Activated naive CD4-positive, alpha-beta T cell treated with anti-CD3 and anti-CD28 coated beads for 36 hours (primary cell): Measurements from ENCODE around the gene SLC9A7. TPM values are rescaled to one million over a fixed set of nuclear protein-coding genes. Genes with fewer than 3 reads are reported as not detected.

Source experiments
- CTCF ChIA-PET: fragments of 350-600 bp; sonication (Branson Sonifier 250); formaldehyde crosslinking; loops from one replicate; lab custom pipeline; 2021; ENCODE audit warnings: antibody characterized with exemption; lab: Charles Lee
- DNase-seq: peaks from one replicate; pipeline ENCODE4 v3.0.0-alpha.2; 2020
- H3K27ac Mint-ChIP-seq: one replicate; pipeline ENCODE4 v1.8.0; 2021; ENCODE audit warnings: mild to moderate bottlenecking, mixed read lengths
- H3K27me3 Mint-ChIP-seq: one replicate; pipeline ENCODE4 v1.8.0; 2021; ENCODE audit warnings: low read depth, mixed read lengths
- H3K36me3 Mint-ChIP-seq: one replicate; pipeline ENCODE4 v1.8.0; 2021; ENCODE audit warnings: low read depth, mixed read lengths
- H3K4me1 Mint-ChIP-seq: one replicate; pipeline ENCODE4 v1.8.0; 2021; ENCODE audit warnings: low read depth, mixed read lengths
- H3K4me3 Mint-ChIP-seq: one replicate; pipeline ENCODE4 v1.8.0; 2021; ENCODE audit warnings: mild to moderate bottlenecking, moderate library complexity, mixed read lengths
- H3K9me3 Mint-ChIP-seq: one replicate; pipeline ENCODE4 v1.8.0; 2021; ENCODE audit warnings: mixed read lengths
- intact Hi-C: fragments of 100-400 bp; cut with micrococcal nuclease; formaldehyde crosslinking; loops from one replicate; pipeline ENCODE4 v1.15.1; 2023
- total RNA-seq, 2 experiments: library from RNA; stranded (reverse); gene quantifications; one replicate each; pipeline ENCODE4 v1.2.3, GENCODE V29; 2021

The SLC9A7 gene
- total RNA-seq, 2 experiments from 2014 or later = 10.1 to 11.1 TPM

DNA sequence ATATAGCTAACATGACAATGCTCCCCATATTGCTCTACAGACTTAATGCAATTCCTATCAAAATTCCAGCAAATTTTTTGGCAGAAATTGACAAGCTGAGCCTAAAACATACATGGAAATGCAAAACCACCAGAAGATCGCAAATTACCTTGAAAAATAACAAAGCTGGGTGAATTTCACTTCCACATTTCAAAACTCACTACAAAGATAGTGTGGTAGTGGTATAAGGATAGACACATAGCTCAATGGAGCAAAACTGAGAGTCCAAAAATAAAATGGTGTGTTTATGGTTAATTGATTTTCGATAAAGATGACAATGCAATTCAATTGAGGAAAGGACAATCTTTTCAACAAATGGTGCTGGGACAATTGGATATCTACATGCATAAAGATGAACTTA is 65.8 kb downstream of the SLC9A7 start:
- no peaks in the 10 kb centered on the region for H3K9me3 Mint-ChIP-seq
- no peak for DNase-seq
- CTCF ChIA-PET = interaction anchor here (0.9 kb wide), 1 partner anchor 51 kb away, joined by 3 read pairs; no protein-coding TSS in a partner anchor
- no peak overlapping the region for H3K27ac Mint-ChIP-seq
- H3K36me3 Mint-ChIP-seq = no peaks in the 10 kb centered on the region
- H3K27me3 Mint-ChIP-seq = no peaks in the 10 kb centered on the region
- peaks cover 1% of the 10 kb centered on the region for H3K4me1 Mint-ChIP-seq
- H3K4me3 Mint-ChIP-seq = no peak overlapping the region
- intact Hi-C loops = no loop called here

DNA sequence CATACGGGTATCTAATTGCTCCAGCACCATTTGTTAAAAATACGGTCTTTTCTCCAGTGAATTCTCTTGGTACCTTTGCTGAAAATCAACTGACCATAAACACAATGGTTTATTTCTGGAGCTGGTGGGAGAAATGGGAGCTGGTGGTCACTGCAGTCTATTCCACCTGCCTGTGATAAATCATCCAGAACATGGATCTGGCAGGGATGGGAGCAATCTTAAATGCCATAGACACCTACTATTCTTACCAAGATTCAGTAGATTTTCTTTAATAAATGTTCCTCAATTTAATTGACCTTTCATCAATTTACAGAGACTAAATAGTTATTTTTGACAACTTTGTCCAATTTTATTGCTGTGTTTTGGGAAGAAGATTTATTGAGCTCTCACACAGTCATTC is 68.1 kb downstream of the SLC9A7 start:
- H3K9me3 Mint-ChIP-seq = no peaks in the 10 kb centered on the region
- no peak overlapping the region for H3K4me3 Mint-ChIP-seq
- H3K4me1 Mint-ChIP-seq = peaks cover 5% of the 10 kb centered on the region
- intact Hi-C loops = no loop called here
- CTCF ChIA-PET = no interaction called here
- DNase-seq = no peak
- H3K36me3 Mint-ChIP-seq = no peaks in the 10 kb centered on the region
- no peaks in the 10 kb centered on the region for H3K27me3 Mint-ChIP-seq
- no peak overlapping the region for H3K27ac Mint-ChIP-seq

- Mint-ChIP-seq H3K9me3 (no peaks in the 10 kb centered on the region), H3K36me3 (no peaks in the 10 kb centered on the region), H3K4me1 (peaks cover 12% of the 10 kb centered on the region), H3K4me3 (no peak overlapping the region), H3K27ac (no peak overlapping the region), H3K27me3 (no peaks in the 10 kb centered on the region)
- CTCF ChIA-PET = interaction anchor here (0.8 to 1.4 kb wide), 3 partner anchors 53 to 279 kb away, joined by 3 to 4 read pairs (median 3); no protein-coding TSS in a partner anchor
- intact Hi-C loops = loop anchor here (2.0 kb wide), 1 partner anchor 115 kb away; the partner anchor contains the start of gene CHST7
- DNase-seq = no peak
Measured at GRCh38 chrX:46687619-46688018, 71.3 kb downstream of the SLC9A7 start.

GRCh38 chrX:46686003-46686645 is 72.8 kb downstream of the SLC9A7 start:
- H3K36me3 Mint-ChIP-seq = peaks cover 2% of the 10 kb centered on the region
- peak; percentile 62 for DNase-seq
- intact Hi-C loops = loop anchor here (1.0 to 2.0 kb wide), 2 partner anchors 44 to 113 kb away; partner anchors contain the start of gene CHST7
- no peaks in the 10 kb centered on the region for H3K9me3 Mint-ChIP-seq
- no peaks in the 10 kb centered on the region for H3K27me3 Mint-ChIP-seq
- H3K4me1 Mint-ChIP-seq = peaks cover 12% of the 10 kb centered on the region
- no peak overlapping the region for H3K4me3 Mint-ChIP-seq
- H3K27ac Mint-ChIP-seq = no peak overlapping the region
- CTCF ChIA-PET = interaction anchor here (0.8 to 1.4 kb wide), 5 partner anchors 10 to 113 kb away, joined by 3 to 5 read pairs (median 4); no protein-coding TSS in a partner anchor

- intact Hi-C loops = no loop called here
- DNase-seq = no peak
- Mint-ChIP-seq H3K4me1 (peaks cover 11% of the 10 kb centered on the region), H3K27me3 (no peaks in the 10 kb centered on the region), H3K9me3 (no peaks in the 10 kb centered on the region), H3K27ac (no peak overlapping the region), H3K4me3 (no peak overlapping the region), H3K36me3 (peaks cover 2% of the 10 kb centered on the region)
- CTCF ChIA-PET = interaction anchor here (0.6 kb wide), 1 partner anchor 34 kb away, joined by 3 read pairs; no protein-coding TSS in a partner anchor
Measured at GRCh38 chrX:46683048-46683447, 75.9 kb downstream of the SLC9A7 start.

DNA sequence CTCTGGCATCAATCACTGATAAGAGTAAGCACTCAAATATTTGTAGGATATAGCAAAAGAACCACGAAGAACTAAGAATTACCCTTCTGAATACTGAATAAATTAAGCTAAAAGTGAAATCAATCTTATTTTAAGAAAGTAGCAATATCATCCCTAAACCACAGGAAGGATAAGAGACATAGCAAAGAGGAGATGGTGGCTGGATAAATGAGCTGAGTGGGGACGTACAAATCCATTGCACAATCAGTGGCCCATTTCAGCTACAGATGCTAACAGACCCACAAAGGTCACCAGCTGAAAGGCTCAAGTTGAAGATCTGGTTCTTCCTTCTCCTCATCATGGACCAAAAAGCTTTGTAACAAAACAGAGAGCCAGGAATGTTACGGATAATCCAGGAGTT is 77.1 kb downstream of the SLC9A7 start:
- no peak for DNase-seq
- intact Hi-C loops = no loop called here
- CTCF ChIA-PET = no interaction called here
- H3K27me3 Mint-ChIP-seq = no peaks in the 10 kb centered on the region
- no peak overlapping the region for H3K4me3 Mint-ChIP-seq
- no peaks in the 10 kb centered on the region for H3K9me3 Mint-ChIP-seq
- peaks cover 2% of the 10 kb centered on the region for H3K36me3 Mint-ChIP-seq
- H3K27ac Mint-ChIP-seq = no peak overlapping the region
- H3K4me1 Mint-ChIP-seq = peaks cover 11% of the 10 kb centered on the region

DNA sequence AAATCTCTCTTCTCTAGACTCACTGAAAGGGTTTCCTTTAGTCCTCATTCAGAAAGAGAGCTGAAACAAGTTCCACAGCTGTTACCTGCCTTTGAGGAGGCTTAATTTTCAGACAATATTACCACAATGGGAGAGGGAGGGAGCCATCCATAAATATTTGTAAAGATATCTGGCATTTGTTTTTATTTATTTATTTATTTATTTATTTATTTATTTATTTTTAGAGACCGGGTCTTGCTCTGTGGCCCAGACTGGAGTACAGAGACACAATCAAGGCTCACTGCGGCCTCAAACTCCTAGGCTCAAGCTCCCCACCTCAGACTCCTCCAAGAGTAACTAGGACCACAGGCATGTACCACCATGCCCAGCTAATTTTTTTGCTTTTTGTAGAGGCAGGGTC is 80.7 kb downstream of the SLC9A7 start:
- Mint-ChIP-seq H3K4me3 (no peak overlapping the region), H3K27me3 (no peaks in the 10 kb centered on the region), H3K27ac (no peak overlapping the region), H3K4me1 (peaks cover 5% of the 10 kb centered on the region), H3K9me3 (no peaks in the 10 kb centered on the region), H3K36me3 (peaks cover 2% of the 10 kb centered on the region)
- CTCF ChIA-PET = interaction anchor here (0.6 kb wide), 2 partner anchors 9 to 90 kb away, joined by 3 to 4 read pairs; no protein-coding TSS in a partner anchor
- intact Hi-C loops = no loop called here
- DNase-seq = no peak

GRCh38 chrX:46676399-46677356 is 82.2 kb downstream of the SLC9A7 start:
- no peak overlapping the region for H3K4me3 Mint-ChIP-seq
- DNase-seq = no peak
- H3K4me1 Mint-ChIP-seq = peaks cover 2% of the 10 kb centered on the region
- no peak overlapping the region for H3K27ac Mint-ChIP-seq
- CTCF ChIA-PET = interaction anchor here (1.7 kb wide), 1 partner anchor 10 kb away, joined by 5 read pairs; no protein-coding TSS in a partner anchor
- H3K36me3 Mint-ChIP-seq = peaks cover under 1% of the 10 kb centered on the region
- H3K27me3 Mint-ChIP-seq = no peaks in the 10 kb centered on the region
- intact Hi-C loops = no loop called here
- no peaks in the 10 kb centered on the region for H3K9me3 Mint-ChIP-seq

- Mint-ChIP-seq H3K27me3 (no peaks in the 10 kb centered on the region), H3K9me3 (no peaks in the 10 kb centered on the region), H3K36me3 (peaks cover 1% of the 10 kb centered on the region), H3K27ac (no peak overlapping the region), H3K4me3 (no peak overlapping the region), H3K4me1 (peaks cover 2% of the 10 kb centered on the region)
- DNase-seq = no peak
- CTCF ChIA-PET = no interaction called here
- intact Hi-C loops = no loop called here
Measured at GRCh38 chrX:46673620-46674359, 85.1 kb downstream of the SLC9A7 start.

DNA sequence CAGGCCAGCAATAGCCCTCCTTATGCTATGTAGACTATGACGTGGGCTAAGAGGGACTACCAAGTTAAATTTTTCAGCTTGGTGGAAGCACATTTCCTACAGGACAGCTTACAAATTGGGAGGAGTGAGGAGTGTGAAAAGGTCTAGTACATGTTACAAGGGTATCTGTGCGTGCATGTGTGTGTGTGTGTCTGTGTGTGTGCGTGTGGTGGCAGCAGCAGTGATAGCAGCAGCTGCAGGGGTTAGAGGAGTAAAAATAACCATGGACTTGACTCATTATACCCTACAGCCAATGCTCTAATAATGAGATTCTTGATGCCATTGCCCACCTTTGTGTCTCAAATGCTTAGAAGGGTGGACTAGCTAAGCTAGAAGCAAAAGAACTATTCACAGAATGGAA is 88.6 kb downstream of the SLC9A7 start:
- CTCF ChIA-PET = no interaction called here
- Mint-ChIP-seq H3K4me1 (peaks cover 5% of the 10 kb centered on the region), H3K9me3 (no peaks in the 10 kb centered on the region)

GRCh38 chrX:46666831-46667230 is 92.1 kb downstream of the SLC9A7 start:
- CTCF ChIA-PET = no interaction called here
- no peaks in the 10 kb centered on the region for H3K27me3 Mint-ChIP-seq
- no peaks in the 10 kb centered on the region for H3K9me3 Mint-ChIP-seq
- peaks cover 8% of the 10 kb centered on the region for H3K36me3 Mint-ChIP-seq
- intact Hi-C loops = loop anchor here (5.0 to 10.0 kb wide), 2 partner anchors 45 to 682 kb away; no protein-coding TSS in a partner anchor
- no peak overlapping the region for H3K4me3 Mint-ChIP-seq
- DNase-seq = no peak
- H3K4me1 Mint-ChIP-seq = peaks cover 17% of the 10 kb centered on the region
- H3K27ac Mint-ChIP-seq = no peak overlapping the region

More for the DNA sequence above, 88.6 kb downstream of the SLC9A7 start:
- intact Hi-C loops = no loop called here
- H3K27me3 Mint-ChIP-seq = no peaks in the 10 kb centered on the region
- no peak overlapping the region for H3K4me3 Mint-ChIP-seq
- H3K36me3 Mint-ChIP-seq = peaks cover 5% of the 10 kb centered on the region
- no peak overlapping the region for H3K27ac Mint-ChIP-seq
- DNase-seq = no peak
